ENCODE data around the gene CEACAM16. TPM values are rescaled to one million over a fixed set of nuclear protein-coding genes. Genes with fewer than 3 reads are reported as not detected.

Gene CEACAM16
- total RNA-seq, 2 donors from 2014 or later = not detected

- H3K27me3 ChIP-seq (ENCODE audit: control insufficient read depth, insufficient read depth, low read length, poor library complexity, severe bottlenecking) = no peaks in the 10 kb centered on the region
- H3K9me3 Mint-ChIP-seq = no peaks in the 10 kb centered on the region
- no peak for TF ChIP-seq CTCF (conservative IDR thresholded peaks at IDR 0.05)
- H3K9me3 ChIP-seq (ENCODE audit: control insufficient read depth, low read length) = no peaks in the 10 kb centered on the region
- no peak overlapping the region for H3K27ac ChIP-seq (ENCODE audit: low read depth, low read length)
- no peaks in the 10 kb centered on the region for H3K36me3 ChIP-seq (ENCODE audit: control insufficient read depth, insufficient read depth, low read length)
- no peaks in the 10 kb centered on the region for H3K4me1 Mint-ChIP-seq
- H3K27ac Mint-ChIP-seq = no peak overlapping the region
- H3K27me3 Mint-ChIP-seq (ENCODE audit: insufficient read depth) = peaks cover 7% of the 10 kb centered on the region
- H3K36me3 Mint-ChIP-seq (ENCODE audit: low read depth) = no peaks in the 10 kb centered on the region
- H3K4me1 ChIP-seq (ENCODE audit: control insufficient read depth, insufficient read depth, low read length) = no peaks in the 10 kb centered on the region
- no peak overlapping the region for H3K4me3 ChIP-seq (ENCODE audit: low read length)
- no peak overlapping the region for H3K4me3 Mint-ChIP-seq
- WGBS, 2 experiments (ENCODE audit: insufficient coverage in 1 of 2, insufficient read length in 1 of 2) = 95 to 100% methylated on average over 1 to 5 of the region's 5 CpGs
- DNase-seq = no peak
- no peak overlapping the region for H3K9ac ChIP-seq (ENCODE audit: extremely low read depth, low read length, poor library complexity, severe bottlenecking)
These were observed 26.7 kb downstream of the CEACAM16 start for GRCh38 chr19:44725684-44726083.

- Histone ChIP-seq H3K27ac (ENCODE audit: low read depth, low read length) (no peak overlapping the region), H3K4me3 (ENCODE audit: low read length) (no peak overlapping the region), H3K27me3 (ENCODE audit: control insufficient read depth, insufficient read depth, low read length, poor library complexity, severe bottlenecking) (no peaks in the 10 kb centered on the region), H3K36me3 (ENCODE audit: control insufficient read depth, insufficient read depth, low read length) (no peaks in the 10 kb centered on the region), H3K9me3 (ENCODE audit: control insufficient read depth, low read length) (no peaks in the 10 kb centered on the region), H3K9ac (ENCODE audit: extremely low read depth, low read length, poor library complexity, severe bottlenecking) (no peak overlapping the region), H3K4me1 (ENCODE audit: control insufficient read depth, insufficient read depth, low read length) (no peaks in the 10 kb centered on the region)
- Mint-ChIP-seq H3K36me3 (ENCODE audit: low read depth) (no peaks in the 10 kb centered on the region), H3K27me3 (ENCODE audit: insufficient read depth) (peaks cover 7% of the 10 kb centered on the region), H3K4me1 (no peaks in the 10 kb centered on the region), H3K9me3 (no peaks in the 10 kb centered on the region), H3K27ac (no peak overlapping the region), H3K4me3 (no peak overlapping the region)
- no peak for TF ChIP-seq CTCF (conservative IDR thresholded peaks at IDR 0.05)
- 97 to 98% methylated on average over 8 to 12 of the region's 12 CpGs for WGBS, 2 experiments (ENCODE audit: insufficient coverage in 1 of 2, insufficient read length in 1 of 2)
- no peak for DNase-seq
These were observed 27.5 kb downstream of the CEACAM16 start for GRCh38 chr19:44726465-44726864.

- no peak for TF ChIP-seq CTCF (conservative IDR thresholded peaks at IDR 0.05)
- Histone ChIP-seq H3K9ac (ENCODE audit: extremely low read depth, low read length, poor library complexity, severe bottlenecking) (no peak overlapping the region), H3K36me3 (ENCODE audit: control insufficient read depth, insufficient read depth, low read length) (no peaks in the 10 kb centered on the region), H3K9me3 (ENCODE audit: control insufficient read depth, low read length) (no peaks in the 10 kb centered on the region), H3K4me3 (ENCODE audit: low read length) (no peak overlapping the region), H3K27me3 (ENCODE audit: control insufficient read depth, insufficient read depth, low read length, poor library complexity, severe bottlenecking) (no peaks in the 10 kb centered on the region), H3K4me1 (ENCODE audit: control insufficient read depth, insufficient read depth, low read length) (no peaks in the 10 kb centered on the region), H3K27ac (ENCODE audit: low read depth, low read length) (no peak overlapping the region)
- H3K27me3 Mint-ChIP-seq (ENCODE audit: insufficient read depth) = peaks cover 11% of the 10 kb centered on the region
- WGBS, 2 experiments (ENCODE audit: insufficient coverage in 1 of 2, insufficient read length in 1 of 2) = 79 to 86% methylated on average over 4 to 6 of the region's 6 CpGs
- H3K27ac Mint-ChIP-seq = no peak overlapping the region
- no peaks in the 10 kb centered on the region for H3K9me3 Mint-ChIP-seq
- H3K4me3 Mint-ChIP-seq = no peak overlapping the region
- no peaks in the 10 kb centered on the region for H3K4me1 Mint-ChIP-seq
- H3K36me3 Mint-ChIP-seq (ENCODE audit: low read depth) = no peaks in the 10 kb centered on the region
- no peak for DNase-seq
These were observed 29.2 kb downstream of the CEACAM16 start for GRCh38 chr19:44728178-44728577.

Measured in endodermal cell (in vitro differentiated cells).